Tibial nerve (tissue), 4 donors: Measurements from ENCODE around the gene NID2. TPM values are rescaled to one million over a fixed set of nuclear protein-coding genes. Genes with fewer than 3 reads are reported as not detected.

Experiments used
- DNase-seq, 2 donors: peaks; one replicate each; pipeline ENCODE4 v3.0.0-alpha.2; 2019; ENCODE audit warnings: low spot score in 2 of 2
- H3K27ac ChIP-seq, 4 donors: fragments of 200-600 bp; sonication (generic) in 3 of 4; one replicate each; pipeline ENCODE4 v1.5.1; 2017 to 2019; ENCODE audit warnings: mild to moderate bottlenecking in 1 of 4
- H3K27me3 ChIP-seq, 2 donors: fragments of 200-600 bp; sonication (generic) in 1 of 2; one replicate each; pipeline versions ENCODE4 v1.5.1 to v1.6.0; 2017 to 2019
- H3K36me3 ChIP-seq, 3 donors: fragments of 200-600 bp; sonication (generic); one replicate each; pipeline ENCODE4 v1.5.1; 2018 to 2019
- H3K4me1 ChIP-seq, 4 donors: fragments of 200-600 bp; sonication (generic) in 3 of 4; one replicate each; pipeline ENCODE4 v1.5.1; 2017 to 2019
- H3K4me3 ChIP-seq, 4 donors: fragments of 200-600 bp; sonication (generic) in 3 of 4; one replicate each; pipeline ENCODE4 v1.5.1; 2017 to 2019; ENCODE audit warnings: mild to moderate bottlenecking in 1 of 4, moderate library complexity in 1 of 4
- H3K9me3 ChIP-seq, 4 donors: fragments of 200-600 bp; sonication (generic) in 3 of 4; one replicate each; pipeline ENCODE4 v1.5.1; 2017 to 2019
- EP300 ChIP-seq, 2 donors: sonication (generic); formaldehyde crosslinking; IDR thresholded peaks; one replicate each; pipeline ENCODE4 v1.6.1; 2017; ENCODE audit warnings: antibody characterized with exemption in 2 of 2, mild to moderate bottlenecking in 1 of 2
- POLR2A ChIP-seq, 2 donors: fragments of 450-650 bp; IDR thresholded peaks; one replicate each; pipeline ENCODE4 v1.6.1; 2017; ENCODE audit warnings: antibody characterized with exemption in 2 of 2, mild to moderate bottlenecking in 2 of 2, moderate library complexity in 2 of 2
- WGBS, 2 donors: methylation state at CpG; one replicate each; pipeline ENCODE4 v1.1.5; 2018; 5-methylcytosine and 5-hydroxymethylcytosine counted together
- total RNA-seq, 4 donors: library from RNA; depleted of rRNA; stranded (reverse); fragments of >200 nt; gene quantifications; one replicate each; pipeline ENCODE4 v1.1.0, GENCODE V29; 2016
- TF ChIP-seq, protein P1 (sequence below), 5 experiments: fragments of 200-600 bp in 3 of 5; fragments of 450-650 bp in 2 of 5; sonication (generic) in 3 of 5; IDR thresholded peaks; one replicate each; pipeline ENCODE4 v1.5.1; 2016 to 2019; ENCODE audit warnings: antibody characterized with exemption in 5 of 5, mild to moderate bottlenecking in 3 of 5, moderate library complexity in 2 of 5

Gene NID2, protein sequence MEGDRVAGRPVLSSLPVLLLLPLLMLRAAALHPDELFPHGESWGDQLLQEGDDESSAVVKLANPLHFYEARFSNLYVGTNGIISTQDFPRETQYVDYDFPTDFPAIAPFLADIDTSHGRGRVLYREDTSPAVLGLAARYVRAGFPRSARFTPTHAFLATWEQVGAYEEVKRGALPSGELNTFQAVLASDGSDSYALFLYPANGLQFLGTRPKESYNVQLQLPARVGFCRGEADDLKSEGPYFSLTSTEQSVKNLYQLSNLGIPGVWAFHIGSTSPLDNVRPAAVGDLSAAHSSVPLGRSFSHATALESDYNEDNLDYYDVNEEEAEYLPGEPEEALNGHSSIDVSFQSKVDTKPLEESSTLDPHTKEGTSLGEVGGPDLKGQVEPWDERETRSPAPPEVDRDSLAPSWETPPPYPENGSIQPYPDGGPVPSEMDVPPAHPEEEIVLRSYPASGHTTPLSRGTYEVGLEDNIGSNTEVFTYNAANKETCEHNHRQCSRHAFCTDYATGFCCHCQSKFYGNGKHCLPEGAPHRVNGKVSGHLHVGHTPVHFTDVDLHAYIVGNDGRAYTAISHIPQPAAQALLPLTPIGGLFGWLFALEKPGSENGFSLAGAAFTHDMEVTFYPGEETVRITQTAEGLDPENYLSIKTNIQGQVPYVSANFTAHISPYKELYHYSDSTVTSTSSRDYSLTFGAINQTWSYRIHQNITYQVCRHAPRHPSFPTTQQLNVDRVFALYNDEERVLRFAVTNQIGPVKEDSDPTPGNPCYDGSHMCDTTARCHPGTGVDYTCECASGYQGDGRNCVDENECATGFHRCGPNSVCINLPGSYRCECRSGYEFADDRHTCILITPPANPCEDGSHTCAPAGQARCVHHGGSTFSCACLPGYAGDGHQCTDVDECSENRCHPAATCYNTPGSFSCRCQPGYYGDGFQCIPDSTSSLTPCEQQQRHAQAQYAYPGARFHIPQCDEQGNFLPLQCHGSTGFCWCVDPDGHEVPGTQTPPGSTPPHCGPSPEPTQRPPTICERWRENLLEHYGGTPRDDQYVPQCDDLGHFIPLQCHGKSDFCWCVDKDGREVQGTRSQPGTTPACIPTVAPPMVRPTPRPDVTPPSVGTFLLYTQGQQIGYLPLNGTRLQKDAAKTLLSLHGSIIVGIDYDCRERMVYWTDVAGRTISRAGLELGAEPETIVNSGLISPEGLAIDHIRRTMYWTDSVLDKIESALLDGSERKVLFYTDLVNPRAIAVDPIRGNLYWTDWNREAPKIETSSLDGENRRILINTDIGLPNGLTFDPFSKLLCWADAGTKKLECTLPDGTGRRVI (N-terminal part only)
- 10 to 100 TPM; 61.4 to 90.0 (median 79.4) TPM for total RNA-seq

DNA sequence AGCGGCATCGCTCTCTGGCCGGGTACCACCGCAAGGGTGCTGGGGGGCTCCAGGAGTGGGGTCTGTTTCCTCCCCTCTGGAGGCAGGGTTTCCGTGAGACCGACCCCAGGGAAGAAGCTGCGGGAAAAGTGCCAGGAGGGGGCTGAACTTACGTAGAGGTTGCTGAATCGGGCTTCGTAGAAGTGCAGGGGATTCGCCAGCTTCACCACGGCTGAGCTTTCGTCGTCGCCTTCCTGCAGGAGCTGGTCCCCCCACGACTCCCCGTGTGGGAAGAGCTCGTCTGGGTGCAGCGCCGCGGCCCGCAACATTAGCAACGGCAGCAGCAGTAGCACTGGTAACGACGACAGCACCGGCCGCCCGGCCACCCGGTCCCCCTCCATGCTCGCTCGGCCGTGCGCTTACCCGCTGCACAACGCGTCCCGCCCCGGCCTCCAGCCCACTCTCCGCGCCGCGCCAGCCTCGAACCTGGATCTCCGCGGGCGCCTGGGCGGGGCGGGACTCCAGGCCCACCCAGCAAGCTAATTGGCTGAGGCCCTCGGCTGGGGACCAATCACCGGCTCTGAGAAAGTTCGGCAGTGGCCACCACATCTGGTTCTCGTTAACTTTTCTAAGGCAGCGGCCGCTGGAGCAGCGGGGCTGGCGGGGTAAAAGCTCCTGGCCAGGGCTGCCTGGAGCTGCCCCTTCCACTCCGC lies at the start of gene NID2:
TSS of gene NID2 (minus strand) at position 445 of the 692 bp plus-strand sequence. CDS start at position 380, 65 bp downstream.
- 1 to 4% methylated on average over 22 to 52 of the region's 57 CpGs for WGBS, 2 donors
- Histone ChIP-seq H3K36me3 (no peaks in the 10 kb centered on the region), H3K9me3 (no peaks in the 10 kb centered on the region), H3K27ac (peak within 1 kb of the TSS; percentile 74 to 94 (median 88)), H3K4me3 (peak within 1 kb of the TSS; percentile 53 to 80 (median 64)), H3K4me1 (peaks cover 0 to 61% (median 10%) of the 10 kb centered on the region in 4 donors), H3K27me3 (no peaks in the 10 kb centered on the region)
- TF ChIP-seq EP300 (IDR thresholded peaks at IDR 0.05): peak; percentile 21 to 92
- TF ChIP-seq, protein P1, sequence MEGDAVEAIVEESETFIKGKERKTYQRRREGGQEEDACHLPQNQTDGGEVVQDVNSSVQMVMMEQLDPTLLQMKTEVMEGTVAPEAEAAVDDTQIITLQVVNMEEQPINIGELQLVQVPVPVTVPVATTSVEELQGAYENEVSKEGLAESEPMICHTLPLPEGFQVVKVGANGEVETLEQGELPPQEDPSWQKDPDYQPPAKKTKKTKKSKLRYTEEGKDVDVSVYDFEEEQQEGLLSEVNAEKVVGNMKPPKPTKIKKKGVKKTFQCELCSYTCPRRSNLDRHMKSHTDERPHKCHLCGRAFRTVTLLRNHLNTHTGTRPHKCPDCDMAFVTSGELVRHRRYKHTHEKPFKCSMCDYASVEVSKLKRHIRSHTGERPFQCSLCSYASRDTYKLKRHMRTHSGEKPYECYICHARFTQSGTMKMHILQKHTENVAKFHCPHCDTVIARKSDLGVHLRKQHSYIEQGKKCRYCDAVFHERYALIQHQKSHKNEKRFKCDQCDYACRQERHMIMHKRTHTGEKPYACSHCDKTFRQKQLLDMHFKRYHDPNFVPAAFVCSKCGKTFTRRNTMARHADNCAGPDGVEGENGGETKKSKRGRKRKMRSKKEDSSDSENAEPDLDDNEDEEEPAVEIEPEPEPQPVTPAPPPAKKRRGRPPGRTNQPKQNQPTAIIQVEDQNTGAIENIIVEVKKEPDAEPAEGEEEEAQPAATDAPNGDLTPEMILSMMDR (IDR thresholded peaks at IDR 0.05): no peak
- TF ChIP-seq POLR2A (IDR thresholded peaks at IDR 0.05): peak; percentile 58 to 84
- peak; percentile 83 to 85 for DNase-seq

DNA sequence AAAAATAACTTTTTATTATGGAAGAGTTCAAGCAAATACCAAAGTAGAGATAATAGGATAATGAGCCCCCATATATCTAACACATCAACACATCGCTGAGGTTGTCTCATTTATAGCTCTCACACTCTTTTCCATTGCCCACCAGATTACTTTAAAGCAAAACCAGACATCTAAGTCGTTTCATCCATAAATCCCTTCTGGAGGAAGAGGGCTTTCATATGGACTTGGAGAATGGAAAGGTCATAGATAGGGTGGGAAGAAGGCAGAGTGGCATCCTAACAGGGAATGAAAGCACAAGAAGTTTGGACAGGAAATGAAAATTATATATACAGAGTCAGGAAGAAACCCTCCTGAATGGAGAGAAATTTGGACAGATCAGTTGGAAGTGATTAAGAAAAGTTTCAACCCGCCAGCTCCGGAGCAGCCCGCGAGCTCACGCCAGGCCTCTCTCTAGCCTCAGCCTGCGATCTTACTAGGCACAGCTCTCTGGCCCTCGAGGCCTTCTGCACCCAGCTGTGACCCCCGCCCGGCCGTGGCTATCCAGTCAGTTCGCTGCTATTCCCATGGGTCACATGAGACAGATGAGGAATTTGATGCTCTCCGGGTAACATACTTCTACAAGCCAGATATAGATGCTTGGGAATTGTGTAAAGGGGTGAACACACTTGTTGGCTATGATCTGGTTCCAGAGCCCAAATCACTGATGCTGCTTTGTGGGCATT lies 48.4 kb upstream of the NID2 start:
- no peaks in the 10 kb centered on the region for H3K27me3 ChIP-seq
- H3K9me3 ChIP-seq: no peaks in the 10 kb centered on the region
- peak overlapping the region; percentile 41 to 88 (median 70) for H3K27ac ChIP-seq
- no peak overlapping the region for H3K4me3 ChIP-seq
- no peak for DNase-seq
- WGBS, 2 donors: 31 to 33% methylated on average over 14 of the region's 14 CpGs
- TF ChIP-seq, protein P1 (IDR thresholded peaks at IDR 0.05): no peak
- TF ChIP-seq EP300 (IDR thresholded peaks at IDR 0.05) (no peak), POLR2A (IDR thresholded peaks at IDR 0.05) (no peak)
- H3K36me3 ChIP-seq: no peaks in the 10 kb centered on the region
- peaks cover 0 to 26% (median 3%) of the 10 kb centered on the region in 4 donors for H3K4me1 ChIP-seq

DNA sequence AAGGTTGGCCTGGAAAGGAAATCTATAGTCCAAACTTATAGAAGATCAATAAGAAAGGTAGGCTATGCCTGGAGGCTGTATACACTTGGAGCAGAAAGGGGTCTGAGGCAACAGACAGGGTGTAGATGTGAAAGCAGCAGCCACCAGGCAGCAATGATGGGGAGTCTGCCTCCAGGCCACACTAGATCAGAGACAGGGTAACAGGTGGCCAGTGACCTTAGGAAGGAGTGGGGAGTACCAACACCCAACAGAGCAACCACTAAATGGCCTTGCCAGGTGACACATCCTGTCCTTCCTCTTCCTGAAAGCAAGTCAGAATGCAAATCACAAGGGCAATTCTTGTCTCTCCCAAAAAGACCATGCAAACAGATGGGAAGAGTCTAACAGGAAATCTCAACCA lies 46.4 kb upstream of the NID2 start:
- H3K4me1 ChIP-seq: peaks cover 0 to 26% (median 3%) of the 10 kb centered on the region in 4 donors
- H3K27me3 ChIP-seq: no peaks in the 10 kb centered on the region
- H3K4me3 ChIP-seq: no peak overlapping the region
- H3K36me3 ChIP-seq: no peaks in the 10 kb centered on the region
- H3K27ac ChIP-seq: peak overlapping the region in 1 of 4 donors; percentile 88
- no peaks in the 10 kb centered on the region for H3K9me3 ChIP-seq
- TF ChIP-seq, protein P1 (IDR thresholded peaks at IDR 0.05): no peak
- TF ChIP-seq EP300 (IDR thresholded peaks at IDR 0.05): no peak
- no peak for TF ChIP-seq POLR2A (IDR thresholded peaks at IDR 0.05)
- DNase-seq: no peak

DNA sequence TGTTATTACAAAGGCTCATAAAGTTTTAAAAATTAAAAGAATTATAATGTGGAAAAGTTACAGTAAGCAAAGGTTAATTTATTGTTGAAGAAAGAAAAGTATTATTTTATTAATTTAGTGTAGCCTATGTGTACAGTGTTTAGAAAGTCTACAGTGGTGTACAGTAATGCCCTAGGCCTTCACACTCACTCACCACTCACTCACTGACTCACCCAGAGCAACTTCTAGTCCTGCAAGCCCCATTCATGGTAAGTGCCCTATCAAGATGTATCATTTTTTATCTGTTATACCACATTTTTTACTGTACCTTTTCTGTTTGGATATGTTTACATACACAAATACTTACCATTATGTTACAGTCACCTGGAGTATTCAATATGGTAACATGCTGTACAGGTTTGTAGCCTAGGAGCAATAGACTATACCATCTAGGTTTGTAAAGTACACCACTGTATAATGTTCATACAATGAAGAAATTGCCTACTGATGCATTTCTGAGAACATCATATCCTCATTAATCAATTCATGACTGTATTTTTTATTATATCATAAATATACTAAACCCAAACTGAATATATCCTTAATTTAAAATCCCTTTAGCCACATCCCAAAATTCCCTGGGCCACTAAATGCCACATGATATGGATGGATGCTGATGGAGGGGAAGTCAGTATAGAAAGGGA lies 43.6 kb upstream of the NID2 start:
- no peak overlapping the region for H3K4me3 ChIP-seq
- TF ChIP-seq, protein P1 (IDR thresholded peaks at IDR 0.05): no peak
- no peak for TF ChIP-seq POLR2A (IDR thresholded peaks at IDR 0.05)
- TF ChIP-seq EP300 (IDR thresholded peaks at IDR 0.05): no peak
- no peak for DNase-seq
- H3K9me3 ChIP-seq: no peaks in the 10 kb centered on the region
- no peak overlapping the region for H3K27ac ChIP-seq
- no peaks in the 10 kb centered on the region for H3K27me3 ChIP-seq
- no peaks in the 10 kb centered on the region for H3K36me3 ChIP-seq
- peaks cover 0 to 12% (median 0%) of the 10 kb centered on the region in 4 donors for H3K4me1 ChIP-seq
